Measurements from ENCODE around the gene ZNF830. TPM values are rescaled to one million over a fixed set of nuclear protein-coding genes. Genes with fewer than 3 reads are reported as not detected.

The ZNF830 gene
- total and polyA plus RNA-seq, 12 donors, result 6.3 to 11.2 (median 8.7) TPM

DNA sequence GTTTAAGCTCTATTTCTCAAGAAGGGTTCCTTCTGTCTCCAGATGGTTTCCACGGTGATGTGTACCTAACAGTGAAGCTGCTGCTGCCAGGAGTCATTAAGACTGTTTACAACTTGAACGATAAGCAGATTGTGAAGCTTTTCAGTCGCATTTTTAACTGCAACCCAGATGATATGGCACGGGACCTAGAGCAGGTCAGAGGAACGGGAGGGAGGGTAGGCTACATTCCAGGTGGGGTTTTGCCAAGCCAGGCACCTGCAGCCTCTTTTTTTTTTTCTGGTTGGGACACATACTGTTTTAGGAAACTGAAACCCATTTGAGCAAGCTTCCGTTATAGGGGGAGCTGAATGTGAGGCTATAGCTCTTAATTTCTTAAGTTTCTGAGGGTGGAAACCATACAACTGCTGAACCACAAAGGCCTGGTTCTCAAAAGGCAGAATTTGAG is 29.6 kb downstream of the ZNF830 start:
- ATAC-seq (peak in 1 of 8 donors; percentile 33), DNase-seq (no peak)
- 40 to 56% methylated on average over 6 of the region's 6 CpGs for WGBS, 2 donors
- intact Hi-C loops (cut with DNase I), result loop anchor here in 5 of 10 donors (10.0 kb wide), 3 partner anchors 94 to 134 kb away; partner anchors contain the start of genes RAD51D (in 3 of the 5) and FNDC8 (in 1 of the 5)
- peaks cover 0 to 7% (median 0%) of the 10 kb centered on the region in 9 donors for H3K4me1 ChIP-seq
- H3K27me3 ChIP-seq, result no peaks in the 10 kb centered on the region
- peak overlapping the region in 1 of 10 donors; percentile 8 for H3K27ac ChIP-seq
- TF ChIP-seq, protein P1, sequence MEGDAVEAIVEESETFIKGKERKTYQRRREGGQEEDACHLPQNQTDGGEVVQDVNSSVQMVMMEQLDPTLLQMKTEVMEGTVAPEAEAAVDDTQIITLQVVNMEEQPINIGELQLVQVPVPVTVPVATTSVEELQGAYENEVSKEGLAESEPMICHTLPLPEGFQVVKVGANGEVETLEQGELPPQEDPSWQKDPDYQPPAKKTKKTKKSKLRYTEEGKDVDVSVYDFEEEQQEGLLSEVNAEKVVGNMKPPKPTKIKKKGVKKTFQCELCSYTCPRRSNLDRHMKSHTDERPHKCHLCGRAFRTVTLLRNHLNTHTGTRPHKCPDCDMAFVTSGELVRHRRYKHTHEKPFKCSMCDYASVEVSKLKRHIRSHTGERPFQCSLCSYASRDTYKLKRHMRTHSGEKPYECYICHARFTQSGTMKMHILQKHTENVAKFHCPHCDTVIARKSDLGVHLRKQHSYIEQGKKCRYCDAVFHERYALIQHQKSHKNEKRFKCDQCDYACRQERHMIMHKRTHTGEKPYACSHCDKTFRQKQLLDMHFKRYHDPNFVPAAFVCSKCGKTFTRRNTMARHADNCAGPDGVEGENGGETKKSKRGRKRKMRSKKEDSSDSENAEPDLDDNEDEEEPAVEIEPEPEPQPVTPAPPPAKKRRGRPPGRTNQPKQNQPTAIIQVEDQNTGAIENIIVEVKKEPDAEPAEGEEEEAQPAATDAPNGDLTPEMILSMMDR (IDR thresholded peaks at IDR 0.05), result no peak
- H3K4me3 ChIP-seq, result no peak overlapping the region
- no peaks in the 10 kb centered on the region for H3K9me3 ChIP-seq
- peaks cover 0 to 98% (median 68%) of the 10 kb centered on the region in 9 donors for H3K36me3 ChIP-seq

DNA sequence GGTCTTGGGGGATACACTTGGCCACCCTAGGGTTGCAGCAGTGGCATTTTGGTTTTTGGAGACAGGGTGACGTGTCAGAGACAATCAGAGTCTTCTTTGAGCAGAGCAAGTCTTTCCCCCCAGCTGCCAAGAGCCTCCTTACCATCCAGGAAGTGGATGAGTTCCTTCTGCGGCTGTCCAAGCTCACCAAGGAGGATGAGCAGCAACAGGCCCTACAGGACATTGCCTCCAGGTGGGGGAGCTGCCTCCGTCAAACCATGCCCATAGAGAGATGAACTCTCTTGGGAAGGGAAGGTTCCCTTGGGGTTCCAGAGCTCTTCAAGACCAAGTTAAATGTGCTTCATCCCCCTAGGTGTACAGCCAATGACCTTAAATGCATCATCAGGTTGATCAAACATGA is 30.3 kb downstream of the ZNF830 start:
- DNase-seq (no peak), ATAC-seq (no peak)
- Histone ChIP-seq H3K9me3 (no peaks in the 10 kb centered on the region), H3K27ac (no peak overlapping the region), H3K36me3 (peaks cover 0 to 98% (median 62%) of the 10 kb centered on the region in 9 donors), H3K4me3 (no peak overlapping the region), H3K27me3 (no peaks in the 10 kb centered on the region), H3K4me1 (peaks cover 0 to 8% (median 0%) of the 10 kb centered on the region in 9 donors)
- TF ChIP-seq, protein P1 (IDR thresholded peaks at IDR 0.05), result no peak
- intact Hi-C loops (cut with DNase I), result loop anchor here in 5 of 10 donors (10.0 kb wide), 3 partner anchors 93 to 133 kb away; partner anchors contain the start of genes RAD51D (in 3 of the 5) and FNDC8 (in 1 of the 5)
- 87 to 88% methylated on average over 3 of the region's 3 CpGs for WGBS, 2 donors

DNA sequence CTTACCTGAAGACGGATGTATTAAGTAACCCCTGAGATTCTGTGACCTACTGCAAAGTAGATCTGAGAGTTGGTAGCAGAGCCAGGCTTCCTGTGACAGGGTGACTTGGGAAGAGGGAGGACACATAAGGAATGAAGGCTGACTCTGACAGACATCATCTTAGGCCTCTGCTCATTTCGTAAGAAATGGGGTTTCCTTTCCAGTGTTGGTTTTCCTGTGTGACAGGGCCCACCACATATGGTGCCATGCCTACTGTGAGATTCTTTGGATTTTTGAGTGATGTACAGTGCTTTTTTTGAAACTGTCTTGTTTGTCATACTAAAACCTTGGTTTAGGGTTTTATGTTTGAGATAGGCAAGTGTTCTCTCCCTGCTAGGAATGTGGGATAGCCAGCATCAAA is 31.7 kb downstream of the ZNF830 start:
- H3K27ac ChIP-seq, result no peak overlapping the region
- TF ChIP-seq, protein P1 (IDR thresholded peaks at IDR 0.05), result no peak
- H3K36me3 ChIP-seq, result peaks cover 0 to 97% (median 55%) of the 10 kb centered on the region in 9 donors
- H3K9me3 ChIP-seq, result no peaks in the 10 kb centered on the region
- WGBS, 2 donors, result 75 to 78% methylated on average over 2 of the region's 2 CpGs
- no peak for ATAC-seq
- DNase-seq, result no peak
- peaks cover 4 to 21% (median 14%) of the 10 kb centered on the region in 9 donors for H3K4me1 ChIP-seq
- no peak overlapping the region for H3K4me3 ChIP-seq
- intact Hi-C loops (cut with DNase I), result loop anchor here in 5 of 10 donors (10.0 kb wide), 3 partner anchors 92 to 132 kb away; partner anchors contain the start of genes RAD51D (in 3 of the 5) and FNDC8 (in 1 of the 5)
- H3K27me3 ChIP-seq, result no peaks in the 10 kb centered on the region

DNA sequence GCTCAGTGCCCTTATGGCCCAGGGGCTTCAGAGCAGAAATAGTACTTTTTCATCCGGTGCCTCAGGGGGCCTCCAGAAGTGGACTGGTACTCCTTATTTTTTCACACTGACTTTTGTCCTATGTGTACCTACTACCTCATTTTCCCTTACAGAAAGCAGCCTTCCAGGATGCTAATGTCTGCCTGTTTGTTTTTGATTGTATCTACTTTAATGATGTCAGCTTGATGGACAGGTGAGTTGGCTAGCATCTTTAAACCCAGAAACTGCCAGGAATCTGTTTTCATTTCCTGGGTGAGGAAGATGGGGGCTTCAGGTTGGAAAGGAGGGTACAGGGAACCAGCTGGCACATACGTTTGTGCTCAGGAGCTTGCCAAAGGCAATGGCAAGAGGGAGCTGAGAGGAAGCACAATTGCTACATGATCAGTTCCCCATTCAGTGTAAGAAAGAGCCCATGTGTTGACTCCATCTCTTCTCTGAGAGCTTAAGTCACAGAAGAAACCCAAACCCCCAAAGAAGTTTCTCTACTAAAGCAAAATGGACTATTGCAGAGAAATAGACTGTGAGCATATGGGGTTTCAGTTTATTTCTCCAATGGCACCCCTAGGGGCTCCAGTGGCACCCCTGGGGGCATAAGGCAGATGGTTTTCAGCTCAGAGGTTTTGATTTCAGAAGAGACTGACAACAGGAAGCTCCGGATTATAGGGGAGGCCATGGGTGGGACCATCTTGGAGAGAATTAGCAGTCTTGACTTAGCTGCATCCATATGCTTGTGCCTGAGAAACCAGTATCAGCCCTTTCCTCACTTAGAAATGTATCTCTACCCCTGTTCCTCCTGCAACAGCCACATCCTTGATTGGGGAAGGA is 35.3 kb downstream of the ZNF830 start:
- TF ChIP-seq, protein P1 (IDR thresholded peaks at IDR 0.05), result no peak
- ATAC-seq (no peak), DNase-seq (no peak)
- Histone ChIP-seq H3K4me3 (no peak overlapping the region), H3K36me3 (peaks cover 0 to 96% (median 49%) of the 10 kb centered on the region in 9 donors), H3K9me3 (no peaks in the 10 kb centered on the region), H3K27ac (peak overlapping the region in 8 of 10 donors; percentile 2 to 77 (median 61)), H3K27me3 (no peaks in the 10 kb centered on the region), H3K4me1 (peaks cover 7 to 25% (median 19%) of the 10 kb centered on the region in 9 donors)
- intact Hi-C loops (cut with DNase I), result loop anchor here in 8 of 10 donors (1.0 to 10.0 kb wide), 6 partner anchors 88 to 128 kb away; partner anchors contain the start of genes RAD51D (in 4 of the 8) and FNDC8 (in 1 of the 8)
- whole genome bisulfite sequencing, 2 donors, result 83 to 84% methylated on average over 3 of the region's 3 CpGs
